Heart left ventricle (tissue), 13 donors: ENCODE measurements around the gene BIN1.

ENCODE experiments used
- CTCF ChIP-seq, 12 donors: fragments of 200-600 bp; sonication (generic) in 4 of 12; IDR thresholded peaks; one replicate each; pipeline versions ENCODE4 v1.5.0 to v1.8.0; 2018 to 2022; ENCODE audit warnings: antibody characterized with exemption in 12 of 12, mild to moderate bottlenecking in 5 of 12
- POLR2A ChIP-seq, 2 donors: fragments of 450-650 bp; IDR thresholded peaks; one replicate each; pipeline ENCODE4 v1.6.1; 2017; ENCODE audit warnings: antibody characterized with exemption in 2 of 2, mild to moderate bottlenecking in 2 of 2, moderate library complexity in 2 of 2
- donor health status: ischemic (EF 13 %, LVEDD 7.1; RV severe dilation, severe dysfunction).
- donor health status: DM: no; HTN: yes; CAD: no.
- donor health status: DM: no; HTN: no; CAD: no.
- donor health status: ischemic (EF 25% LVEDD 6.9; RV normal size, moderate dysfunction).
- donor health status: ischemic (EF 25% LVEDD 5.7; RV mildly dilated, moderate dysfunction).
- donor health status: ischemic (EF 35%, LVEDD 5.7; RV mildly dilated, moderate dysfunction).
- donor health status: nonischemic (EF 11% LVEDD 7.7; RV severe dilation, severe dysfunction).
- donor health status: DM: yes; HTN: yes; CAD: no.
- donor health status: PGD.
- donor health status: ischemic (EF 29% LVEDD 5.4; RV normal size, mild dysfunction).
- donor health status: nonischemic (EF 23%, LVEDD 6.1; RV moderate dilation, normal function).

GRCh38 chr2:127133793-127134192, 26.8 kb upstream of the BIN1 start:
- no peak for TF ChIP-seq CTCF (IDR thresholded peaks at IDR 0.05)
- no peak for TF ChIP-seq POLR2A (IDR thresholded peaks at IDR 0.05)
